CD4-positive, alpha-beta T cell treated with Interleukin-17A for 4 hours (primary cell): ENCODE results near the gene APOL4.
A peak's percentile ranks its signal among the peaks of the same experiment; 100 is the strongest.

ENCODE experiments used
- DNase-seq: peaks from one replicate; pipeline ENCODE4 v3.0.0-alpha.2; 2020; ENCODE audit warnings: mixed read lengths

Gene APOL4

DNA sequence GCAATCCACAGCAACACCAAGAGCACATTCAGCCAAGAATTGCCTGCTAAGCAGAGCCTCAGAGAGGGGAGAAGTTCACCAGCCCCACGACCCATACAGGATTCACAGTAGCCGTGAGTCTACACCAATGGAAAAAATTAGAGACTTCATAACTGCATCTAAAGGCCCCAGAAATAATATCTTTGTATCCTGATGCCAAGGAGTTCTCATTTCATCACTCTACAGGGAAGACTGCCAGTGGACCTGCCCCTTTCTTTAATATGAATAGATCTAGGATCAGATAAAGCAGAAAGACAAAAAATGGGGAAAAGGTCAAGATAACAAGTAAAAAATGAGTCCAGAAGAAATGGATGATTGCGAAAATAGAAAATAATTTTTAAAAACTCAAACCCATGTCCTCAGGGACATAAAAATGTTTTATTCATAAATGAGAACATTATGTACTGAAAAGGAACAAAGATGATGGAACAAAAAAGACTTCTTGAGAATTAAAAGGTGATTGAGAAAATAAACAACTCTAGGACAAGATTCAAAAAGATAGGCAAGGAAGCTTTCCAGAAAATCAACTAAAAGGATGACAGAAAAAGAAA lies 50.5 kb downstream of the APOL4 start:
- no peak for DNase-seq

DNA sequence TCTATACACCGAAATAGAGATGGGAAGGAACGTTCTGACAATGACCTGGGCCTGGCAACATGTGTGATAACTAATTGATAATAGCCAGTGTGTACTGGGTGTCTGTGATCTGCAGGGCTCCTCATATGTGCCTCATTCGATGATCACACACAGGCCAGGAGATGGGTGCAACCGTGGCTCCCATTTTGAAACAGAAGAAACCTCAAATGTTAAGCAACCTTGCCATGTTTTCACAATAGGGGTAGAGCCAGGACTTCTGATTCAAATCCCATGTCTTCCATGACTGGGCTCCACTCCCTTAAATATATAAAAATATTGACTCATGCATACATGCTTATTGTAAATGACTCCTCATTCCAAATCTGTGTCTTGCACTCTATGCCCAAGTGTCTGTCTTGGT lies 52.2 kb downstream of the APOL4 start:
- DNase-seq = no peak

GRCh38 chr22:36148411-36148810 lies 53.2 kb downstream of the APOL4 start:
- no peak for DNase-seq

DNA sequence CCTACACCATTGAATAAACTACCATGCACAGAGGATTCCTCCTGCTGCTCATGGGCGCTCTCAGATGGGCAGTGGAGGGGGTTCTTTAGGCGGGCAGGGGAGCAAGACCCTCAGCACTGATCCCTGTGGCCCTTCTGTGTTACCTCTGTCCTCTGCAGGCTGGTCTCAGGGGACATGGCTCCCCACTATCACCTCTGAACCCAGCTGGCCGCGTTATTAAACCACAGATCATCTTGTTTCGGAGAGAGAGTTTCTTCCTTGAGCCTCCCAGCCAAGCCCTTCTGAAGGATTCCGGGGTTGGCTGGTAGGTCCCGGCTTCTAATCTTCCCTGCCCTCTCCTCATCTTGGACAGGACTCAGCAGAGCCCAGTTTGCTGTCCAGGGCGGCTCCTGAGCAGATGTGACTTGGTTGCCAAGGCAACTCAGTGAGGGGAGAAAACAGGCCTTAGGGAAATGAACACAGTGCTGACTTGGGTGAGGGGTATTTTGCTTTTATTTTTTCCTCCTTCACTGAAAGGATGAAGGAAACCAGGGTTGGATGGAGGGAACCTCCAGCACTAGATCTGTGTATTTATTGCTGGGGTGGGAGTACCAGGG lies 54.3 kb downstream of the APOL4 start:
- DNase-seq = no peak

DNA sequence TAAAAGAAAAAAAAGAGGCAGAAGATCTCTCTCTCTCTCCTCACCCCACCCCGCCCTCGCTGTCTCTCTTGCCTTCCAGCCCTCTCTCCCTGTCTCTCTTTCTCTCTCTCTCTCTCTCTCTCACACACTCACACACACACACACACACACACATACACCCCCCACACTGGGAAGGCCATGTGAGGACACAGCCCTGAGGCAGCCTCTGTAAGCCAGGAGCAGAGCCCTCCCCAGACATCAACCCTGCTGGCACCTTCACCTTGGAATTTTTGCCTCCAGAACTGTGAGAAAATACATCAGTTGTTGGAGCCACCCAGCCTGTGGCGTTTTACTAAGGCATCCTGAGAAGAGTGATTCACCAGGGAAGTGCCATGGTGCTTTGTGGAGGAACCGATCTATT lies 55.7 kb downstream of the APOL4 start:
- DNase-seq = no peak

- peak; percentile 54 for DNase-seq
Observed at GRCh38 chr22:36144886-36145541, 56.6 kb downstream of the APOL4 start.

- no peak for DNase-seq
Observed at GRCh38 chr22:36143956-36144355, 57.7 kb downstream of the APOL4 start.

DNA sequence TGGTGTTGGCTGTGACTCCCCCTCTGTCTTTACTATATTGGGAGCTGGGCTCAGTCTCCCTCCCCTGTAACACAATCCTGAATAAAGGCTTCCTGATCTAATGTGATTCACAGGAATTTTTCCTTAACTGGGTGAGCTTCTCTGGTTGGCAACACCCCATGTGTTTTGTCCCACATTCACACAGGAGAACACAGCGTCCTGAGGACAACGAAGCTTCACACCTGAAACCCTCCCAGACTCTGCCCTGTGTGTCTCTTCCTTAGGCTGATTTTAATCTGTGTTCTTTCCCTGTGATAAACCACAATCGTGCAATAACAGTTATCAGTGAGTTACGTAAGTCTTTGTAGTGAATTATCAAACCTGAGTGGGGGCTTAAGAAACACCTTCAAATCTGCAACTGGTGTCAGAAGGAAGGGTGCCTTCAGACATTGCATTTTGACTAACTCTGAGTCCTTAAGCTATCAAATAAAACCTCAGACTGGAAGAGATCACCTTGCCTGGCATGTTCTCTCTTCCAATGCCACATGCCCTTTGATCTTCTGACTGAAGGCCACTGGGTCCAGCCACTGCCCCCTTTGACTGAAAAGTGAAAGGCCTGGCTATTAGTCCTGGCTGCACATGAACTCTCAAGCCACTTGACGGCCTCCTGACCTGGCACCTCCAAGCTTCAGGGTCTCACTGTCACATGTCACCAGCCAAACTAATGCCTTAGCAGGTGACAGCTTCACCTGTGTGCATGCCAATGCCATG lies 58.4 kb downstream of the APOL4 start:
- no peak for DNase-seq

GRCh38 chr22:36141481-36141880 lies 60.1 kb downstream of the APOL4 start:
- DNase-seq = no peak
